B cell (primary cell): ENCODE results near the gene PLEKHJ1. TPM values are rescaled to one million over a fixed set of nuclear protein-coding genes. Genes with fewer than 3 reads are reported as not detected.

Experiments used
- ATAC-seq: fragments of 200-7000 bp; cut with Tn5 transposase; one replicate; pipeline ENCODE4 v1.10.0; 2021; ENCODE audit warnings: low read depth, mild to moderate bottlenecking, moderate number of reproducible peaks, moderate library complexity
- CTCF ChIA-PET: fragments of 350-600 bp; sonication (Branson Sonifier 250); formaldehyde crosslinking; loops from one replicate; lab custom pipeline; 2021; ENCODE audit warnings: antibody characterized with exemption, inconsistent platforms; lab: Charles Lee
- POLR2A ChIA-PET: fragments of 350-600 bp; sonication (Branson Sonifier 250); formaldehyde crosslinking; loops from one replicate; lab custom pipeline; 2021; ENCODE audit warnings: antibody characterized with exemption; lab: Charles Lee
- DNase-seq: peaks from one replicate; pipeline ENCODE4 v3.0.0; 2013
- H2AFZ ChIP-seq: 2 replicates; pipeline ENCODE4 v1.6.1; 2012; ENCODE audit warnings: mild to moderate bottlenecking, low read depth, low read length; ENCODE audit not compliant: insufficient read depth, poor library complexity, severe bottlenecking
- H3K27ac ChIP-seq, 2 donors: 1 replicate in 1 of 2; 2 replicates in 1 of 2; pipeline ENCODE4 v1.5.1; 2012 to 2013; ENCODE audit warnings: low read length in 2 of 2, mild to moderate bottlenecking in 2 of 2, moderate library complexity in 1 of 2
- H3K27me3 ChIP-seq, 4 experiments: fragments of 200-600 bp in 1 of 4; sonication (generic) in 1 of 4; replicated peaks in 1 of 4; 1 replicate in 2 of 4; 2 replicates in 2 of 4; pipeline versions ENCODE4 v1.6.1 to v1.7.0; 2013 to 2016; ENCODE audit warnings: low read length in 3 of 4, mild to moderate bottlenecking in 2 of 4, mixed read lengths in 1 of 4, moderate library complexity in 1 of 4; ENCODE audit not compliant: insufficient read depth in 4 of 4, control insufficient read depth in 3 of 4; ENCODE audit errors: control extremely low read depth in 1 of 4
- H3K36me3 ChIP-seq, 2 experiments: replicated peaks in 1 of 2; 1 replicate in 1 of 2; 2 replicates in 1 of 2; pipeline versions ENCODE4 v1.6.1 to v1.7.1; 2013; ENCODE audit warnings: low read length in 1 of 2; ENCODE audit not compliant: insufficient read depth in 2 of 2, control insufficient read depth in 1 of 2; ENCODE audit errors: control extremely low read depth in 1 of 2, extremely low read depth in 1 of 2
- H3K4me1 ChIP-seq, 2 donors: fragments of 200-600 bp in 1 of 2; sonication (generic) in 1 of 2; 1 replicate in 1 of 2; 2 replicates in 1 of 2; pipeline versions ENCODE4 v1.5.1 to v1.6.1; 2013 to 2017; ENCODE audit warnings: low read length in 2 of 2; ENCODE audit not compliant: control insufficient read depth in 2 of 2, insufficient read depth in 2 of 2
- H3K4me2 ChIP-seq: replicated peaks from 2 replicates; pipeline ENCODE3; 2012; ENCODE audit warnings: mild to moderate bottlenecking, low read depth, low read length; ENCODE audit not compliant: poor library complexity, severe bottlenecking
- H3K4me3 ChIP-seq, 5 experiments: fragments of 200-600 bp in 1 of 5; sonication (generic) in 1 of 5; 1 replicate in 3 of 5; 2 replicates in 2 of 5; pipeline versions ENCODE4 v1.5.1 to v1.7.0; 2011 to 2016; ENCODE audit warnings: low read length in 4 of 5, mild to moderate bottlenecking in 4 of 5, low read depth in 2 of 5, control low read depth in 1 of 5, moderate library complexity in 1 of 5; ENCODE audit not compliant: insufficient read depth in 1 of 5; ENCODE audit errors: control extremely low read depth in 1 of 5, extremely low read depth in 1 of 5
- H3K79me2 ChIP-seq: fragments of 200-600 bp; sonication (generic); one replicate; pipeline ENCODE4 v1.6.0; 2016; ENCODE audit warnings: low read length; ENCODE audit not compliant: control insufficient read depth, insufficient read depth
- H3K9ac ChIP-seq: fragments of 200-600 bp; sonication (generic); 2 replicates; pipeline ENCODE4 v1.6.1; 2017; ENCODE audit warnings: mild to moderate bottlenecking, low read length, moderate library complexity
- H3K9me3 ChIP-seq, 3 donors: one replicate each; pipeline versions ENCODE4 v1.6.1 to v1.7.1; 2013; ENCODE audit warnings: low read length in 2 of 3; ENCODE audit not compliant: control insufficient read depth in 2 of 3, insufficient read depth in 1 of 3; ENCODE audit errors: control extremely low read depth in 1 of 3
- H4K20me1 ChIP-seq: 2 replicates; pipeline ENCODE4 v1.6.0; 2012; ENCODE audit warnings: mild to moderate bottlenecking, low read length; ENCODE audit not compliant: insufficient read depth, control insufficient read depth, poor library complexity, severe bottlenecking
- H3K27ac Mint-ChIP-seq: one replicate; pipeline ENCODE4 v1.8.0; 2021; ENCODE audit warnings: mixed read lengths
- H3K27me3 Mint-ChIP-seq: one replicate; pipeline ENCODE4 v1.8.0; 2021; ENCODE audit warnings: mixed read lengths
- H3K4me1 Mint-ChIP-seq: one replicate; pipeline ENCODE4 v1.8.0; 2021; ENCODE audit warnings: mixed read lengths
- H3K4me3 Mint-ChIP-seq: one replicate; pipeline ENCODE4 v1.8.0; 2021; ENCODE audit warnings: mixed read lengths
- H3K9me3 Mint-ChIP-seq: one replicate; pipeline ENCODE4 v1.8.0; 2022; ENCODE audit warnings: mixed read lengths; ENCODE audit not compliant: insufficient read depth
- CTCF ChIP-seq: fragments of 200-600 bp; IDR thresholded peaks from one replicate; pipeline ENCODE4 v1.8.0; 2022; ENCODE audit warnings: antibody characterized with exemption, mild to moderate bottlenecking
- WGBS: methylation state at CpG from one replicate; pipeline ENCODE4 v1.1.5; 2013; ENCODE audit warnings: missing lambda C conversion rate; ENCODE audit not compliant: insufficient coverage; 5-methylcytosine and 5-hydroxymethylcytosine counted together
- intact Hi-C: fragments of 100-400 bp; cut with micrococcal nuclease; formaldehyde crosslinking; loops from one replicate; pipeline ENCODE4 v1.10.0; 2022
- polyA plus RNA-seq: library from polyadenylated mRNA; depleted of rRNA; stranded (reverse); fragments of >200 nt; gene quantifications from 2 replicates; pipeline ENCODE4 v1.2.3, GENCODE V29; 2012
- total RNA-seq, 2 donors: library from RNA; stranded (reverse); fragments of 120-200 nt in 1 of 2; gene quantifications; 1 replicate in 1 of 2; 2 replicates in 1 of 2; pipeline versions ENCODE4 v1.2.3 to v1.2.4, GENCODE V29; 2013 to 2022

PLEKHJ1 gene
- total and polyA plus RNA-seq, 2 donors (not counting 1 experiment from before 2014, with no cell fraction given) = 86.7 to 117 TPM

- no peaks in the 10 kb centered on the region for H3K27me3 Mint-ChIP-seq
- no peak for DNase-seq
- CTCF ChIA-PET = interaction anchor here (0.5 to 7.5 kb wide), 13 partner anchors 9 to 304 kb away, joined by 3 to 66 read pairs (median 18); partner anchors contain the start of gene SF3A2
Measured at GRCh38 chr19:2275588-2276428, 39.7 kb upstream of the PLEKHJ1 start.

More at GRCh38 chr19:2275588-2276428, 39.7 kb upstream of the PLEKHJ1 start:
- Histone ChIP-seq H3K36me3 (peaks cover 0 to 35% of the 10 kb centered on the region in 2 experiments), H4K20me1 (peaks cover 60% of the 10 kb centered on the region), H3K9ac (no peak overlapping the region), H3K27ac (peak overlapping the region; percentile 18 to 41), H3K79me2 (peaks cover 85% of the 10 kb centered on the region), H2AFZ (no peak overlapping the region), H3K4me3 (no peak overlapping the region), H3K27me3 (no peaks in the 10 kb centered on the region), H3K9me3 (no peaks in the 10 kb centered on the region), H3K4me1 (peaks cover 39 to 60% of the 10 kb centered on the region in 2 donors), H3K4me2 (peak overlapping the region; percentile 37)
- Mint-ChIP-seq H3K27ac (no peak overlapping the region), H3K4me1 (peaks cover 46% of the 10 kb centered on the region), H3K9me3 (no peaks in the 10 kb centered on the region), H3K4me3 (no peak overlapping the region)
- TF ChIP-seq CTCF = no peak
- ATAC-seq = no peak
- intact Hi-C loops = loop anchor here (2.0 to 10.0 kb wide), 3 partner anchors 13 to 199 kb away; partner anchors contain the start of gene GADD45B
- WGBS = 97% methylated on average over 74 of the region's 74 CpGs
- POLR2A ChIA-PET = interaction anchor here (0.6 to 10.8 kb wide), 7 partner anchors 13 to 421 kb away, joined by 3 to 134 read pairs (median 4); partner anchors contain the start of gene JSRP1
